Adrenal gland (tissue), 5 donors: ENCODE data around the gene CELSR3.

Experiments
- CTCF ChIP-seq, 6 experiments: fragments of 450-650 bp in 4 of 6; fragments of 200-600 bp in 2 of 6; sonication (generic) in 1 of 6; IDR thresholded peaks; 1 replicate in 5 of 6; 2 replicates in 1 of 6; pipeline versions ENCODE4 v1.5.1 to v1.8.0; 2016 to 2021; ENCODE audit warnings: antibody characterized with exemption in 6 of 6, mild to moderate bottlenecking in 2 of 6, moderate library complexity in 1 of 6
- POLR2A ChIP-seq, 2 donors: fragments of 450-650 bp; IDR thresholded peaks; one replicate each; pipeline ENCODE4 v1.6.1; 2017; ENCODE audit warnings: antibody characterized with exemption in 2 of 2, mild to moderate bottlenecking in 2 of 2, moderate library complexity in 1 of 2
- donor health status: DM: no; HTN: no; CAD: no.

GRCh38 chr3:48593337-48593736 lies 69.3 kb downstream of the CELSR3 start:
- TF ChIP-seq CTCF (IDR thresholded peaks at IDR 0.05) (no peak), POLR2A (IDR thresholded peaks at IDR 0.05) (no peak)
